SU-DHL-6 (cell line): Measurements from ENCODE around the gene VWDE.
A peak's percentile ranks its signal among the peaks of the same experiment; 100 is the strongest.

ENCODE experiments used
- H2AFZ ChIP-seq: fragments of 200-600 bp; sonication (generic); 2 replicates; pipeline ENCODE4 v1.6.1; 2014; ENCODE audit warnings: low read depth, mild to moderate bottlenecking, moderate library complexity, mixed read lengths, antibody characterized with exemption, low read length; ENCODE audit not compliant: severe bottlenecking
- H3F3A ChIP-seq: fragments of 200-600 bp; shearing (Covaris generic); 2 replicates; pipeline ENCODE4 v1.6.0; 2016; ENCODE audit warnings: antibody characterized with exemption, mild to moderate bottlenecking; ENCODE audit not compliant: insufficient read depth
- H3K27ac ChIP-seq: fragments of 200-600 bp; sonication (generic); 2 replicates; pipeline ENCODE4 v1.5.1; 2016; ENCODE audit warnings: low read depth, mild to moderate bottlenecking, low read length, moderate library complexity, mixed read lengths
- H3K27me3 ChIP-seq: fragments of 200-600 bp; sonication (generic), shearing (Covaris generic); 2 replicates; pipeline ENCODE4 v1.6.0; 2014; ENCODE audit warnings: mild to moderate bottlenecking, low read length
- H3K36me3 ChIP-seq: fragments of 200-600 bp; sonication (generic); 2 replicates; pipeline ENCODE4 v1.6.1; 2014; ENCODE audit warnings: mild to moderate bottlenecking, low read length, mixed read lengths
- H3K4me2 ChIP-seq: fragments of 300-600, 200-600 bp; shearing (Covaris generic), sonication (generic); 2 replicates; pipeline ENCODE4 v1.6.0; 2014; ENCODE audit warnings: low read length, low read depth, mild to moderate bottlenecking; ENCODE audit not compliant: poor library complexity, severe bottlenecking
- H3K4me3 ChIP-seq: fragments of 200-600 bp; sonication (generic); 2 replicates; pipeline ENCODE4 v1.5.1; 2014; ENCODE audit warnings: antibody characterized with exemption, low read length, mild to moderate bottlenecking, mixed read lengths; ENCODE audit not compliant: insufficient read depth, poor library complexity, severe bottlenecking
- H3K79me2 ChIP-seq: fragments of 200-600 bp; sonication (generic); 2 replicates; pipeline ENCODE4 v1.6.1; 2014; ENCODE audit warnings: mild to moderate bottlenecking, low read length, moderate library complexity; ENCODE audit not compliant: insufficient read depth
- H3K9ac ChIP-seq: fragments of 200-600 bp; sonication (generic); 2 replicates; pipeline ENCODE4 v1.7.0; 2014; ENCODE audit warnings: mild to moderate bottlenecking, low read length
- H3K9me2 ChIP-seq: fragments of 200-600 bp; sonication (generic); replicated peaks from 2 replicates; pipeline ENCODE4 v1.6.1; 2014; ENCODE audit warnings: low read length; ENCODE audit not compliant: insufficient read depth
- H3K9me3 ChIP-seq: fragments of 200-600 bp; sonication (generic); 2 replicates; pipeline ENCODE4 v1.6.1; 2014; ENCODE audit warnings: low read length, mixed read lengths; ENCODE audit not compliant: insufficient read depth
- H4K20me1 ChIP-seq: fragments of 200-600 bp; sonication (generic); 2 replicates; pipeline ENCODE4 v1.6.1; 2014; ENCODE audit warnings: low read depth, mild to moderate bottlenecking, antibody characterized with exemption, low read length, moderate library complexity, mixed read lengths
- EZH2phosphoT487 ChIP-seq: fragments of 200-600 bp; sonication (generic), shearing (Covaris generic); conservative IDR thresholded peaks from 2 replicates; pipeline ENCODE4 v1.6.1; 2018; ENCODE audit warnings: mild to moderate bottlenecking, antibody characterized with exemption, low read length, moderate library complexity, mixed read lengths
- TF ChIP-seq, protein P1 (sequence below): fragments of 200-600 bp; sonication (generic); IDR thresholded peaks from one replicate; pipeline ENCODE4 v1.5.1; 2017; ENCODE audit warnings: antibody characterized with exemption, mild to moderate bottlenecking, low read length, moderate library complexity; ENCODE audit not compliant: insufficient read depth, poor library complexity, severe bottlenecking

The VWDE gene

DNA sequence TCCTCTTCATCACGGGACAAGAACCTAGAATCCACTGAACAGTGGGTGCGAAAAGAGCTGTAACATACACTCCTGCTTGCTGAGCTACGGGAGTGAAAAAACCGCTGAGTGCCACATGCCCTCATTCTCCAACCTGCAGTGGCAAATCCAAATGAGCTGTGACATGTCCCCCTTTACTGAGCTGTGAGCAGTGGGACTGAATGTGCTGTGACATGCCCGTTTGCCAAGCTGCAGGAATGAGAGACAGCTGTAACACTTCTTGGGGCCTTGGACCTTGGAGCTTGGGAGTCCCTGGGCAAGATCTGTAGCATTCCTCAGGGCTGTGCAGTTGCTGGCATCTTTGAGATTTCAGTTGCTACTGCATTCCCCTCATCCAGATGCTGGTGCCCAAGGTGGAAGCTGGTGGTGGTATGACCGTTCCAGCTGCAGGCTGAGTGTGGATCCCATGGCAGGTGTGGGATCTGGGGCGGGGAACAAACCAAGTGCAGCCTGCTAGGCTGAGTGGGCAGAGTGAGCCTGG lies 107.6 kb downstream of the VWDE start:
- H3K36me3 ChIP-seq, result no peaks in the 10 kb centered on the region

DNA sequence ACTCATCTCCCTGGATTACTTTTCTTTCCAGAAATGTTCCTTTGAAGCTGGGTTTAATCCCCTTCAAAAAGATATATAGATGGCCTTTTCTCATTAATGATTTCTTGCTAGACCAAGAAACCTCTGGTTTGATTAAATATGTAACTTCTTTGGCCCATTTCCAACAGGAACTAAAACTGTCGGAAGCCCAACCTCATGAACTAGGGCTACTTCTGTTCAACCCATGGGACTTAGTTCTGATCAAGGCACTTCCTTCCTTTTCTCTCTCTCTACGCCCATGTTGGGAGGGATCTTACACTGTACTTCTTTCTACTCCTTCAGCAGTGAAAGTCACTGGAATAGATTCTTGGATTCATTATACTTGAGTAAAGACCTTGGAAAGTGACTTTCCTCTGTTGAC lies 109.0 kb downstream of the VWDE start:
- Histone ChIP-seq H3K4me2 (no peak overlapping the region), H4K20me1 (no peaks in the 10 kb centered on the region)

More for the DNA sequence above, 107.6 kb downstream of the VWDE start:
- TF ChIP-seq EZH2phosphoT487, result no peak
- TF ChIP-seq, protein P1, sequence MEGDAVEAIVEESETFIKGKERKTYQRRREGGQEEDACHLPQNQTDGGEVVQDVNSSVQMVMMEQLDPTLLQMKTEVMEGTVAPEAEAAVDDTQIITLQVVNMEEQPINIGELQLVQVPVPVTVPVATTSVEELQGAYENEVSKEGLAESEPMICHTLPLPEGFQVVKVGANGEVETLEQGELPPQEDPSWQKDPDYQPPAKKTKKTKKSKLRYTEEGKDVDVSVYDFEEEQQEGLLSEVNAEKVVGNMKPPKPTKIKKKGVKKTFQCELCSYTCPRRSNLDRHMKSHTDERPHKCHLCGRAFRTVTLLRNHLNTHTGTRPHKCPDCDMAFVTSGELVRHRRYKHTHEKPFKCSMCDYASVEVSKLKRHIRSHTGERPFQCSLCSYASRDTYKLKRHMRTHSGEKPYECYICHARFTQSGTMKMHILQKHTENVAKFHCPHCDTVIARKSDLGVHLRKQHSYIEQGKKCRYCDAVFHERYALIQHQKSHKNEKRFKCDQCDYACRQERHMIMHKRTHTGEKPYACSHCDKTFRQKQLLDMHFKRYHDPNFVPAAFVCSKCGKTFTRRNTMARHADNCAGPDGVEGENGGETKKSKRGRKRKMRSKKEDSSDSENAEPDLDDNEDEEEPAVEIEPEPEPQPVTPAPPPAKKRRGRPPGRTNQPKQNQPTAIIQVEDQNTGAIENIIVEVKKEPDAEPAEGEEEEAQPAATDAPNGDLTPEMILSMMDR, result no peak
- Histone ChIP-seq H4K20me1 (no peaks in the 10 kb centered on the region), H3K4me2 (no peak overlapping the region), H3K27ac (no peak overlapping the region), H2AFZ (no peak overlapping the region), H3K79me2 (no peaks in the 10 kb centered on the region), H3F3A (no peaks in the 10 kb centered on the region), H3K9me2 (no peaks in the 10 kb centered on the region), H3K27me3 (no peaks in the 10 kb centered on the region), H3K9me3 (0 out of 2 replicates have a peak, but pooled peaks cover 14% of the 10 kb centered on the region), H3K4me3 (no peak overlapping the region), H3K9ac (no peak overlapping the region)

DNA sequence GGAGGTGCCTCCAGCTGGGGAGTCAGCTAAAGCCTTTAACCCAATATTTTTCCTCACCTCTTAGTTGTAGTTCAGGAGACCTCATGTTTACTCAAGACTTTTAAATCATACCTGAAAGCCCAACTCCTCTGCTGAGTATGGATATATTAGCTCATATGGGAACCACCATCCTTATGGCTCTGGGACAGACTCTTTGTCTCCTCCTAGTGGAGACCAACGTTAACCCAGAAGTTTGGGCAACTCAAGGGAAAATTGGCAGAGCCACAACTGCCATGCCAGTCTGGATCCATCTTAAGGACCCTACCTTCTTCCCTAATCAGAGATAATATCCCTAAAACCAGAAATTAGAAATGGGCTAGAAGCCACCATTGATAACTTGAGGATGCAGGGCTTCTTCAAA lies 111.8 kb downstream of the VWDE start:
- H3K27ac ChIP-seq, result no peak overlapping the region
- H3K9me3 ChIP-seq, result peaks cover 13% of the 10 kb centered on the region; the same call in 1 of the 2 replicates
- H3K36me3 ChIP-seq, result no peaks in the 10 kb centered on the region
- no peak overlapping the region for H2AFZ ChIP-seq
- no peaks in the 10 kb centered on the region for H3K79me2 ChIP-seq
- H3F3A ChIP-seq, result no peaks in the 10 kb centered on the region
- no peaks in the 10 kb centered on the region for H3K9me2 ChIP-seq
- H3K4me3 ChIP-seq, result no peak overlapping the region
- no peak overlapping the region for H3K4me2 ChIP-seq
- no peaks in the 10 kb centered on the region for H3K27me3 ChIP-seq
- H3K9ac ChIP-seq, result no peak overlapping the region
- TF ChIP-seq EZH2phosphoT487, result no peak
- TF ChIP-seq, protein P1, result peak; percentile 30
- no peaks in the 10 kb centered on the region for H4K20me1 ChIP-seq

More for the DNA sequence above, 109.0 kb downstream of the VWDE start:
- H3K27me3 ChIP-seq, result no peaks in the 10 kb centered on the region
- H2AFZ ChIP-seq, result no peak overlapping the region
- H3K27ac ChIP-seq, result no peak overlapping the region
- H3K79me2 ChIP-seq, result no peaks in the 10 kb centered on the region
- TF ChIP-seq, protein P1, result no peak
- TF ChIP-seq EZH2phosphoT487, result no peak
- H3K4me3 ChIP-seq, result no peak overlapping the region
- H3K9me2 ChIP-seq, result no peaks in the 10 kb centered on the region
- H3F3A ChIP-seq, result no peaks in the 10 kb centered on the region
- H3K9me3 ChIP-seq, result peaks cover 21% of the 10 kb centered on the region; the same call in 1 of the 2 replicates
- H3K36me3 ChIP-seq, result no peaks in the 10 kb centered on the region
- no peak overlapping the region for H3K9ac ChIP-seq
